GM18505 (cell line): ENCODE results near the gene ACOT11.

Experiments used
- ATAC-seq: cut with Tn5 transposase; IDR thresholded peaks from one replicate; pipeline ENCODE4 v1.9.1; 2021; ENCODE audit not compliant: unreplicated experiment
- POLR2A ChIP-seq: IDR thresholded peaks from 4 replicates; pipeline ENCODE4 v1.6.1; 2011; ENCODE audit warnings: borderline replicate concordance; ENCODE audit not compliant: insufficient read depth, insufficient read length; ENCODE audit errors: extremely low read depth

ACOT11 gene

DNA sequence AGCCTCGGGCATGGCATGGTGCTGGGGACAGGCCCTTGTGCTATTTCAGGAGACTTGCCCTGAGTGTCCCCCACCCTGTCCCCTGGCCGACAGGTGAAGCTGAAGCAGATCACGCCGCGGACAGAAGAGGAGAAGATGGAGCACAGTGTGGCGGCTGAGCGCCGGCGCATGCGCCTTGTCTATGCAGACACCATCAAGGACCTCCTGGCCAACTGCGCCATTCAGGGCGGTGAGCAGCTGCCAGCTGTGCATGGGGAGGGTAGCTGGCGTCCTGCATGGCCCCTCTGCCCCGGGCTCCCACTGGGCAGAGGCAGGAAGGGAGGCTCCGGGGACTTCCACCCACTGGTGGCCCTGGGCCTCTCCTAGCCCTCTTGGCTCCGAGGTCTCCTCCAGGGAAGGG, 46.4 kb downstream of the ACOT11 start:
- TF ChIP-seq POLR2A: no peak

DNA sequence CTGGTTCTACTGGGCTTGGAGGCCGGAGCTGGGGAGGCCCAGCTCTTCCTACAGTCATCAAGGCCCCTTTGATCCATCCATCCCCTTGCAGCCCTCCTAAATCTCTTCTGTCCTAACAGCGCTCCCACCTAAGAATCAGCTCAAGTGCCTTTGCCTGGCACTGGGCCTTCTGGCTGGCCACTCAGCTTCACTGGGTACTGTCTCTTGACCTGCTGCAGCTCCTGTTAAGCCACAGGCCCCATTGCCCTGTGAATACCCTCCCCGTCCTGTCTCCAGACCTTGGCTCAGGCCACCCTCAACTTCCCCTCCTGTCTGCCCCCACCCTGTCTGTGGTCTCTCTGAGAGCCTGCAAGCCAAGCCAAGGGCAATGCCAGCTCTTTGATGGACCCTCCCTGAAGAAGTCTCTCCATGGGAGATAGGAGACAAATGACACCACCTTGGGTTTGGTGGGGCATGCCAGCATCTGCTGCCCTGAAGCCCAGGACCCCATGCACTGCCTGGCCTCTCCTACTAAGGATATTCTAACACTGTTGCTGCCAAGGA, 48.0 kb downstream of the ACOT11 start:
- no peak for TF ChIP-seq POLR2A
- ATAC-seq: no peak

More for the DNA sequence above, 46.4 kb downstream of the ACOT11 start:
- no peak for ATAC-seq

DNA sequence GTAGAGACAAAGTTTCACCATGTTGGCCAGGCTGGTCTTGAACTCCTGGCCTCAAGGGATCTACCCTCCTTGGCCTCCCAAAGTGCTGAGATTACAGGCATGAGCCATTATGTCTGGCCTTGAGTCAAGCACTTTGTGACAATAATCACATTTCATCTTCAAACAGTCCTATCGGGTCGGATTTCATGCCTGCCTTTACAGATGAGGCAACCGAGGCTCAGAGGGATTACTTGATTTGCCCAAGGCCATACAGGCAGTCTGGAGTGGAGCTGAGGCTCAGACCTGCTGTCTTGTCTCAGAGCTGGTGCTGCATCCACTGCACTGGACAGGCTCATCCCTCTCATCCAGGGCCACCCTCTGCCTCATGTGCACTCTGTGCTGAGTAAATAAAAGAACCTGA, 48.7 kb downstream of the ACOT11 start:
- ATAC-seq: no peak
- TF ChIP-seq POLR2A: no peak

DNA sequence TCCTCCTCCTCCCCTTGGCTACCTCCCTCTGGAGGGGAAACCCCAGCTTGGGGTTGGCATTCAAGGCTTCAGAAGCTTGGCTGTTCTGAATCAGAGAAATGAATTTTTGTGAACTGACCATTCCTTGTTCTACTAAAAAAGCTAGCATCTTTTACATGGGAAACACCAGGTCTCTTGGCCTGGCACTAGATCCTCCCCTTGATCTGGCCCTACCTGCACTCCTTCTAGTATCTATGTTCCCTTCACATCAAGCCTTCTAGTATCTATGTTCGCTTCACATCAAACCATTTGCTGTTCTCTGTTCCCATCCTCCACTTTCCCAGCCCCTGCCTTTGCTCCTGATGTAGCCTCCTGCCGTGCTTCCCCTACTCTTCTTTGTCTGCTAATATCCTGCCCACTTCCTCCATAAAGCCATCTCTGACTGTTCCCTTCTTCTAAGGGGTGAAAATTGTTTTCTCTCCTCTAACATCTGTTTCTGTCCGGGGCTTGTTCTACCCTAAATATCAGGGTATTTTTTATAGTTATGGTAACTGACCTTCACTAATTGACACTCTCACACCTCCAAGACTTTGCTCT, 49.5 kb downstream of the ACOT11 start:
- TF ChIP-seq POLR2A: no peak
- ATAC-seq: no peak

DNA sequence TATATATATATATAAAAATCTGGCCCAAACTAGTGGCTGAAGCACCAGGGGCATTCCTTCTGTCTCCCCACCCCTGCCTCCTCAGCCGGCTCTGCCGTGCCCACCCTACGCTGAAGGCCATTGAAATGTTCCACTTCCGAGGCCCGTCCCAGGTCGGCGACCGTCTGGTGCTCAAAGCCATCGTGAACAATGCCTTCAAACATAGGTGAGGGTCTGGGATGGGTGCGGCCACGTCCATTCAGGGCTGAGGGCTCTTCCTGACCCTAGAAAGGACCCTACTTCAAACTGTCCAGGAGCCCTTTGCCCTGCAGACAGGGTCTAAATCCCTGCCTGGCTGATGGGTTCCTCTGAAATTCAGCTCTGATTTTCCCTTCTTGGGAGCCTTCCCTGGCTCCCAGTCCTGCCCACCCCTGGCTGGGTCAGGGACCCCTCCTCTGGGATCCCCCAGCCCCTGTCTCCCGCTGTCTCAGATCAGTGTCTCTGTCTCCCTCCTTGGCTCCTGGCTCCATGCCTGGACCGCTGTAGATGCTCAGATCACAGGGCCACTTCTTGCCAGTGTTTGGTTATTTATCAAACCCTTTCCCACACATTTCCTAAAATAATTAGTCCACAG, 51.3 kb downstream of the ACOT11 start:
- no peak for ATAC-seq
- no peak for TF ChIP-seq POLR2A

DNA sequence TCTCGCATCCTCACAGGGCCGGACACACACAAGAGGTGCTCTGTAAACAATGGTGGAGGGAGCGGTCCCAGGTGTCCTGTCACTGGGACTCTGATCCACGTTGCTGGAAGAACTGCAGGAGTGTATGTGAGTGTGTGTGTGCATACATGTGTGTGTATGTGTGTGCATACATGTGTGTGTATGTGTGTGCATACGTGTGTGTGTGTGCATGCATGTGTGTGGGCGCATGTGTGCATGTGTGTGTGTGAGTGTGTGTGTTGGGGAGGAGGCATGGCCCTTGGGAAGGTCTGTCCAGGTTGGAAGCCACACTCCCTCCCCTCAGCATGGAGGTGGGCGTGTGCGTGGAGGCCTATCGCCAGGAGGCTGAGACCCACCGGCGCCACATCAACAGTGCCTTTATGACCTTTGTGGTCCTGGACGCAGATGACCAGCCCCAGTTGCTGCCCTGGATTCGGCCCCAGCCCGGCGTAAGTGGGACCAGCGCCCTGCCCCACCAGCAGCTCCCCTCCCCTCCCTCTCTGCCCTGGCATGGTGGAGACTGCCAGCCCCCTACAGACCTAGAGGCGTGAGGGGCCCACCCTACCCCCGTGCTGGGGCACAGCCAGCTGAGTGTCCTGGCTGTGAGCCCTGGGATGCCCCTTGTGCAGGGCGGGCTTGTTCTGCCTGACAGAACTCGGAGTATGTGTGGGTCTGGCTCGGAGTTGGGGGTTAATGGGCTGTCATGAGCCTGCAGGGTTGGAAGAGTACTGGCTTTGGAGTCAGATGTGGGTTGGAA, 53.1 kb downstream of the ACOT11 start:
- TF ChIP-seq POLR2A: no peak

DNA sequence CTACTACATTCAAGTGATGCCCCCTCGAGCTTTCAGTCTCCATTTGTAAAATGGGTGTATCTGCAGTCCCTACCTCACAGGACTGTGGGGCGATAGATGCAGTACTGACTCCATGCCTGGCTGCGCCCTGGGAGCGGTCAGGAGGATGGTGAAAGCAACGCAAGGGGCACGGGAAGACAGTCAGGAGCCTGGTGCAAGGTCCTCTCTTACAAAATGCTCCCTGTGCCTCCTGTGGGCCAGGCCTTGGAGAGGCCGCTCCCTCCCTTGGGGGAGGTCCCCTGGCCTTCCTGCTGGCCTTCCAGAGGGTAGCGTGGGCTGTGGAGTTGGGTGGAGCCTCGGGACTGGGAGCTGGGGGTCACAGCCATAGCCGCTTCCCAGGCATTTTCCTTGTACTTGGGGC, 53.7 kb downstream of the ACOT11 start:
- ATAC-seq: no peak
- TF ChIP-seq POLR2A: no peak

More for the DNA sequence above, 53.1 kb downstream of the ACOT11 start:
- no peak for ATAC-seq

DNA sequence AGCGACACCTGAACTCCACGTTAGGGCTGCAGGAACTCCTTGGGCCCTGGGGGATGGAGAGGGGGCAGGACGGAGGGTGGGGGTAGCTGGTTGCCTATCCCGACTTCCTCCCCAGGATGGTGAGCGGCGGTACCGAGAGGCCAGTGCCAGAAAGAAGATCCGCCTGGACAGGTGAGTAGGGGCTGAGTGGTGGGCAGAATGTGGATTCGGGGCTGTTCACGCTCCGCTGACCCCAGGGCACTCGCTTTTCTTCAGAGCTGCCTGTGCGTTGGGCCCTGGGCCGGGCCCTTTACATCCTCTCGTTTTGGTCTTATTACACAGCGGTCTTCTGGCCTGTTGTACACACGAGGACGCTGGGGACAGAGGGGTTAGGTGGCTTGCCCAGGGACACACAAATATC, 54.5 kb downstream of the ACOT11 start:
- no peak for ATAC-seq

DNA sequence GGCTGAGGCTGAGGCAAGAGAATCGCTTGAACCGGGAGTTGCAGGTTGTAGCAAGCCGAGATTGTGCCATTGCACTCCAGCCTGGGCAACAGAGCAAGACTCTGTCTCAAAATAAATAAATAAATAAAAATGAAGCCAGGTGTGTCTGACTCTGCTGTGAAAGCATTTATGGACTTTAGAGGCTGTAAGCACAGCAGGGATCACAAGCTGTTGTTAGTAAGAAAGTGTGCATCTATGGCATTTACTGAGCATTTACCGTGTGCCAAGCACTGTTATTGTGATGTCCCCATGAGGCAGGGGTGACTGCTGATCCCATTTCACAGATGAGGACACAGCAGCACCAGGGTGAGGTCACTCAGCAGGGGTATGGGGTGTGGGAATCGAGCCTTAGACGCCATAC, 55.2 kb downstream of the ACOT11 start:
- no peak for TF ChIP-seq POLR2A
- no peak for ATAC-seq

More for the DNA sequence above, 54.5 kb downstream of the ACOT11 start:
- TF ChIP-seq POLR2A: no peak

DNA sequence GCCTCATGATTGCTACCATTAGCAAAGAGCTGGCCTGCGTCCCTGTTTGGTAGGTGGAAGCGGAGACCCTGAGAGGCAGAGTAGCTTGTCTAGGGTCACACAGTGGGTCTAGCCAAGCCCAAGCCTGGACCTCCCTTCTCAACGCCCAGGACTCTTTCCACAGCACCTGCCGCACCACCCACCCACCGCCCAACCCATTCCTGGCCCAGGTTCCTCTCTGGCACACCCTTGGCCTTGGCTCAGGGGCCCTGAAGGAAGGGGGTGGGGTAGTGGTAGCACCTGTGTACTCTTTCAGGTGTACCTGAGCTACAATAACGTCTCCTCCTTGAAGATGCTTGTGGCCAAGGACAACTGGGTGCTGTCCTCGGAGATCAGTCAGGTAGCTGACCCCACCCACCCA, 56.0 kb downstream of the ACOT11 start:
- TF ChIP-seq POLR2A: no peak
- ATAC-seq: no peak

DNA sequence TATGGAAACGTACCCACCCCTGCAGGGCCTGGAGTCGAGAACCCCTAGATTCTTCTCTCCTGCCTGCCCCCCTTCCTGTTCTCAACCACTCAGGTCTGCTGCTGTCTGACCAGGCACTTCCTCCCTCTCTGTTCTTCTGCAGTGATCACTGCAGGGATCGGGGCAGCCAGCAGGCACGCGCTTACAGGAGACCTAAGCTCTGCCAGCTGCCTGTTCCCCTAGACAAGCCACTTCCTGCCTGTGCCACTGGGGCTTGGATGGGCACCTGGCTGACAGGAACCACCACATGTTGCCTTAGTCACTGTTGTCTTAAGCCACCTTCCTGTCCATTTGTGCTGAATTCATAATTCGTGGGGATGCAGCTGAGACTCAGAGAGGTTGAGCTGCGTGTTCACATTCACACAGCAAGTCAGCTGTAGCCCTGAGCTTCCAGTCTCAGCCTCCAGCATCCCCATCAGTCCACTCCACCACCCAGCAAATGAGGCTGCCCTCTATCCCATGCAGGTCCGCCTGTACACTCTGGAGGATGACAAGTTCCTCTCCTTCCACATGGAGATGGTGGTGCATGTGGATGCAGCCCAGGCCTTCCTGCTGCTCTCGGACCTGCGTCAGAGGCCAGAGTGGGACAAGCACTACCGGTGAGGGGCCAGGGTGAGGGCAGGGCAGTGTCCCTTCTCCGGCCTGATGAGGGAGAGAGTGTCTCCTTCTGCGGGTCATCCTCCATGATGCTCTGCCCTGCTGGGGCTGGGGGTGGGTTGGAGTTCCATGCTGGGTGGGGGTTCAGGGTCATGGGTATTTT, 56.7 kb downstream of the ACOT11 start:
- no peak for TF ChIP-seq POLR2A
- ATAC-seq: no peak

DNA sequence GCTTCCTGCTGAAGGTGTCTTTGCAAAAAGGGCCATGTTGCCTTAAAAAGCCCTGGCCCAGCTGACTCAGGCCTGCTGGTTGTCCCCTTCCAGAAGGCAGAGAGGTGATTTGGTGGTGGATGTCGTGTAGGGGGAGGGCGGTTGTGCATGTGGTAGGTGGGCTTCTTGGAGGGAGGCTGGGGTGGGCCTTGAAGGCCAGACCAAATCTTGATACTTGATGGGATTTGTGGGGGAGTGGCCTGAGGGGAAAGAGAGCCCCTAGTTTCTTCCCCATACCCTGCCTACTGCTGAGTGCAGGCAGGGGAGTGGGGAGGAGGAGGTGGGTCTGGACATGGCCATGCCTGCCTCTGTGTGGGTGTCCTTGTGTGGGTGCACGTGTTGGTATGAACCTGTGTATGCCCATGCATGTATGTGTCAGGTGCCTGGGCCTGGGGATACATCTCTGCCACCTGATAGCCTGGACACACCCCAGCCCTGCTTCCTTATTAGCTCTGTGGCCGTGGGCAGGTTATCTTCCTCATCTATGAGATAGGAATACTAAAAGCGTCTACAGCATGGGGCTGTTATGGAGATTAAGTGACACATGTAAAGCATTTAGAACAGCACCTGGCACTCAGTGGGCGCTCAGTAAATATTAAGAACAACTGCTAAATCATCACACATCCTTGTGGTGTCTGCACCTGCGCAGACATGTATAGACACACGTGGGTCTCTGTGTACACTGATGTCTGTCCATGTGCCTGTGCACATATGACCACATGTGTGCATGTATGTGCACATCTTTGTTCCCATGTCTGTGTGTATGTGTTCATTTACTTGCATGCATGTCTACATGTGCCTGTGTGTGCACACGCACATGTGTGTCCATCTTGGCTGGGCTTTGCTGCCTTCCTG, 58.3 kb downstream of the ACOT11 start:
- no peak for ATAC-seq
- no peak for TF ChIP-seq POLR2A
